LNCAP (cell line): Measurements from ENCODE around the gene IGFBP3.

Source experiments
- TF ChIP-seq, protein P1 (sequence below): fragments of 450-650 bp; IDR thresholded peaks from 2 replicates; pipeline ENCODE4 v1.5.1; 2017; ENCODE audit warnings: mild to moderate bottlenecking

Gene IGFBP3, protein sequence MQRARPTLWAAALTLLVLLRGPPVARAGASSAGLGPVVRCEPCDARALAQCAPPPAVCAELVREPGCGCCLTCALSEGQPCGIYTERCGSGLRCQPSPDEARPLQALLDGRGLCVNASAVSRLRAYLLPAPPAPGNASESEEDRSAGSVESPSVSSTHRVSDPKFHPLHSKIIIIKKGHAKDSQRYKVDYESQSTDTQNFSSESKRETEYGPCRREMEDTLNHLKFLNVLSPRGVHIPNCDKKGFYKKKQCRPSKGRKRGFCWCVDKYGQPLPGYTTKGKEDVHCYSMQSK

DNA sequence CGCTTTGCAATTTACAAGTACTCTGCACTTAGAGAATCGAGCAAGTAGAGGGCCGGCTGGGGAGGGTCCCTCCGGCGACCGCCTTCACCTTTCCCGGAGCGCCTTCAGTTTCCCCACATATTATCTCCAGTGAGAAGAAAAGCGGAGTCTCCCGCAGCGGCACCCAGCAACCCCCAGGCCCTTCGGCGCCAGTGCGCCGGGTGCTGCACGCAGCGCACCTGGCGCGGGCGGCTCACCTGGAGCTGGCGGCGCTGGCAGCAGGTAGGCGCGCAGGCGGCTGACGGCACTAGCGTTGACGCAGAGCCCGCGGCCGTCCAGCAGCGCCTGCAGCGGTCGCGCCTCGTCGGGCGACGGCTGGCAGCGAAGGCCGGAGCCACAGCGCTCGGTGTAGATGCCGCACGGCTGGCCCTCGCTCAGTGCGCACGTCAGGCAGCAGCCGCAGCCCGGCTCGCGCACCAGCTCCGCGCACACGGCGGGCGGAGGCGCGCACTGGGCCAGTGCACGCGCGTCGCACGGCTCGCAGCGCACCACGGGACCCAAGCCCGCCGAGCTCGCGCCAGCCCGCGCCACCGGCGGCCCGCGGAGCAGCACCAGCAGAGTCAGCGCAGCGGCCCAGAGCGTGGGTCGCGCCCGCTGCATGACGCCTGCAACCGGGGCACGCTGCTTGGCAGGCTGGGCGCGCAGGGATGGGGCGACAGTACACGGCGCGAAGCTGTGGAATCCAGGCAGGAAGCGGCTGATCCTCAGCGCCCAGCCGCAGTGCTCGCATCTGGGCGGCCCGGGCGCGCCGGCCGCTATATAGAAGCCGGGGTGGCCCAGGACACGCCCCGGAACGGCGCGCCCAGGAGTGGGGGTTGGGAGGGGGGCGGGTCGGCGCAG lies at the start of gene IGFBP3:
Gene IGFBP3 (minus strand): TSS at position 771 of the 879 bp plus-strand sequence. CDS start 132 bp downstream, at position 639.
- TF ChIP-seq, protein P1, sequence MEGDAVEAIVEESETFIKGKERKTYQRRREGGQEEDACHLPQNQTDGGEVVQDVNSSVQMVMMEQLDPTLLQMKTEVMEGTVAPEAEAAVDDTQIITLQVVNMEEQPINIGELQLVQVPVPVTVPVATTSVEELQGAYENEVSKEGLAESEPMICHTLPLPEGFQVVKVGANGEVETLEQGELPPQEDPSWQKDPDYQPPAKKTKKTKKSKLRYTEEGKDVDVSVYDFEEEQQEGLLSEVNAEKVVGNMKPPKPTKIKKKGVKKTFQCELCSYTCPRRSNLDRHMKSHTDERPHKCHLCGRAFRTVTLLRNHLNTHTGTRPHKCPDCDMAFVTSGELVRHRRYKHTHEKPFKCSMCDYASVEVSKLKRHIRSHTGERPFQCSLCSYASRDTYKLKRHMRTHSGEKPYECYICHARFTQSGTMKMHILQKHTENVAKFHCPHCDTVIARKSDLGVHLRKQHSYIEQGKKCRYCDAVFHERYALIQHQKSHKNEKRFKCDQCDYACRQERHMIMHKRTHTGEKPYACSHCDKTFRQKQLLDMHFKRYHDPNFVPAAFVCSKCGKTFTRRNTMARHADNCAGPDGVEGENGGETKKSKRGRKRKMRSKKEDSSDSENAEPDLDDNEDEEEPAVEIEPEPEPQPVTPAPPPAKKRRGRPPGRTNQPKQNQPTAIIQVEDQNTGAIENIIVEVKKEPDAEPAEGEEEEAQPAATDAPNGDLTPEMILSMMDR: no peak

DNA sequence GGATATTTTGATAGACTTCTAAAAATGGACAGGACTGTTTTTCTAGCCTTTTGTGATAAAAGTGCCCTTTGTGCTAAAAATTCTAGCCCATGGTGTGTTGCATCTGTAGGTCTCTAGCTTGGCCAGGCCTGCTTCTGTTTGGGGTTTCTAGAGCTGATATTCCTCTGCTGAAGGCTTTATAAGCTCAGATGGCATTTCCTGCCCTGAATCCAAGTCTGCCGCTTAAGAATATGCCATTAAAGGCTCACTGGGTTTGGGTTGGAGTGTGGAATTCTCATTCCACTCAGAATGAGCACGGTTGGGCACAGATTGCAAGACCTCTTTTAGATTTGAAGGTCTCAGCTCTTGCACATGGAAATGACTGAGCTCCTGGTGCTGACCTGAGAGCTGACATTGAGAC lies 49.4 kb upstream of the IGFBP3 start:
- TF ChIP-seq, protein P1: no peak

DNA sequence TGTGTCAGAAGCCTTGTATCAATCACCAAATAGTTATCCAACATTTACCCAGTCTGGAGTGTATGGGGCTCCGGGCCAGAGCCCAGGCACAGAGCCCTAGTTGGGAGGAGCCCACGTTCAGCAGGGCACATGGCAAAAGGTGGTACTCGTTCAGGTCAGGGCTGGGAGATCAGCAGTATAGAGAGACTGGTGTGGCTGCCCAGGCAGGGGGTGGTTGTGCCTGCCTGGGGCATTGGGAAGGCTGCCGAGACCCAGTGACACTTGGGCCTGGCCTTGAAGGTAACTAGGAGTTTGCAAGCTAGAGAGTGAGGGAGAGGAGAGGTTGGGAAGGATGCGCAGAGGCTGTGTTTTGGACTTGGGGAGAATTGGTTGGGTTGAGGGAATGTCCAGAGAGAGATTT lies 48.9 kb upstream of the IGFBP3 start:
- TF ChIP-seq, protein P1: no peak

DNA sequence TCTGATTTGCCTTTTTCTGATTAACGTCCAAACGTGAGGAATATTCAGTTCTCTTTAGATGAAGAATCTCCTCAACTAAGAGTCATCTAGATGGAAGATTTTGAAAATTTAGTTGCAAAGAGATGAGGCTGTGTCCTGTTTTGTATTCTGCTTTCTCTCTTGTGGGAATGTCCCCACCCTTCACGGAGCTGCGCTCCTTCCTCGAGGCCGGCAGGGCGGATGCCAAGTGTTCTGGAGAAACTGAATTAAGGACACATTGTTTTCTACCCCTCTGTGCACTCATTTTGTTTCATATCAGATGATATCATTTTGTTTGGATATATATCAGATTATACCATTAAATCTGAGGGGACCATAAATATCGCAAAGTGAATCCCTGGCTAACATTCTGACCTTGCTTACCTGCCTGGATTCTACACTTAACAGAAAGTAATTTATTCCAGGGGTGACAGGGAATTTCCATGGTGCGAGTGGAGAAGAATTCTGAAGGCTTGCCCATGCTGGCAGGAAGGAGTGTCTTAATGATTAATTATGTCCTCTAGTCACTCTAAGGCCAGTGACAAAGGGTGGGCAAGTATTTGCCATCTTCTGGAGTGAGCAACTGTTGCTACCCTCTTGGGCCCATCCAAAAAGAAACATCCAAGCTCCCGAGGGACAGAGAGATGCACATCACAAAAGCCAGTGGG lies 47.9 kb upstream of the IGFBP3 start:
- TF ChIP-seq, protein P1: no peak

DNA sequence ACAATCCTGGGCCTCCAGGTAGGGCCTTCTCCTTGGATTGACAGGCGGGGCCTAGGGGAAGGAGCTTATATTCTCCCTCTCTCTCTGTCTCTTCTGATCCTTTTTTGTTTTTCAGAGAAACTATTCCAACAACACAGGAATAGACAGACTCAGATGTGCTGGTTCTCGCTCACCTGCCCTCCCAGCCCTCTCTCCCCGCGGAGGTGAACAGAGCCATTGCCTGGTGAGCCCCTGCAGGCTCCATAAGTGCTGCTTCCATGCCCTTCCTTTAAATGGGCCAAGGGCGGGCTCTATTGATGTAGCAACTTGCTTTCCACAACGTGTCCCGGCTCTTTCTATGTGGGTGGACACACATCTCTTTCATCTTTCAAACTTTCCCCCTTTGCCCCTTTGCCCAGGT lies 47.2 kb upstream of the IGFBP3 start:
- TF ChIP-seq, protein P1: no peak

DNA sequence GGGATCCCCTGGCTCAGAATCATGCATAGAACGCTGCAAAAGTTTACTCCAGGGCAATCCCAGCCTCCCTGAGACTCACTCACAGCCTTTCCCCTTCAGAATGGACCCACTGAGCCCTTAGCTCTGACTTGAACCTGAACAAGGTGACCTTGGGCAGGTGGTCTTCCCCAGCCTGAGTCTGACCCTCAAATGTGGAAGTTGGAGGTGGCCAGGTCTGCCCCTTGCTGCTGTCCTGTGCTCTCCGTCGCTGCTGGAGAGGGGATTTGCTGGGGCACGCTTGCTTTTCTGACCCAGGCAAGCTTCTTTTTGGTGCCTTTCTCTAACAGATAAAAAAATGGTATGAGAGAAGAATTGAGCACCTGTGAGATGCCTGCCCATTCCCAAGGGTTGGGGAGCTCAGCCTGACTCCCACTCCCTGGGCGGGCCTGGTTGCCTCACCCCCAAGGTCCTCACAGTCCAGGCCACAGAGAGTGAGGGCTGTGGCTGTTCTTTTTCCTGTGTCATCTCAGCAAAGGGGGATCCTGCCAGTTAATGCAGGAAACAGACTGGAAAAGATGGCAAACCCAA lies 46.6 kb upstream of the IGFBP3 start:
- TF ChIP-seq, protein P1: no peak

DNA sequence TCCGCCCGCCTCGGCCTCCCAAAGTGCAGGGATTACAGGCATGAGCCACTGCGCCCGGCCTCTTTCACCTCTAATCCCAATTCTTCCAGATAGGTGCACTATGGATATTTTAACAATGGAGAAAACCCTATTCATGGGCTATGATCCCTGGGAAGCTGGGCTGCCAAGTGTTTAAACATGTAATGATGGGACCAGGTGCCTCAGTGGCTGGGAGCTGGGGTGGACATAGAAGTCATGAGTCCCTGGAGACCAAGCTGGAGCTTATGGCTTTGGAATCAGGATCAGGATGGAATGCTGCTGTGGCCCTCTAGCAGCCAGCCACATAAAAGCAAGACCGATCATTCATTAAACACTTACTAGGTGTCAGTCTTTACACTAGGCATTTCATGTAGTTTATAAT lies 41.8 kb upstream of the IGFBP3 start:
- TF ChIP-seq, protein P1: no peak
